HEK293T (cell line): ENCODE data around the gene TSPAN14.

ENCODE experiments used
- BHLHE40 ChIP-seq: fragments of 450-650 bp; IDR thresholded peaks from 2 replicates; pipeline ENCODE4 v1.6.1; 2016; ENCODE audit warnings: mild to moderate bottlenecking, moderate library complexity, borderline replicate concordance
- ELF4 ChIP-seq: fragments of 450-650 bp; IDR thresholded peaks from 2 replicates; pipeline ENCODE4 v1.6.1; 2017; ENCODE audit warnings: antibody characterized with exemption
- FOXM1 ChIP-seq: fragments of 450-650 bp; IDR thresholded peaks from 2 replicates; pipeline ENCODE4 v1.6.1; 2017; ENCODE audit warnings: mild to moderate bottlenecking, borderline replicate concordance
- HDGF ChIP-seq: fragments of 450-650 bp; IDR thresholded peaks from 2 replicates; pipeline ENCODE4 v1.6.1; 2017; ENCODE audit warnings: antibody characterized with exemption, borderline replicate concordance
- SP1 ChIP-seq: fragments of 450-650 bp; IDR thresholded peaks from 2 replicates; pipeline ENCODE4 v1.6.1; 2017
- TARDBP ChIP-seq: fragments of 450-650 bp; IDR thresholded peaks from 2 replicates; pipeline ENCODE4 v1.6.1; 2016
- ZNF384 ChIP-seq: fragments of 450-650 bp; IDR thresholded peaks from 2 replicates; pipeline ENCODE4 v1.6.1; 2016
- TF ChIP-seq, protein P1 (sequence below): fragments of 450-650 bp; IDR thresholded peaks from 2 replicates; pipeline ENCODE4 v1.6.1; 2016

DNA sequence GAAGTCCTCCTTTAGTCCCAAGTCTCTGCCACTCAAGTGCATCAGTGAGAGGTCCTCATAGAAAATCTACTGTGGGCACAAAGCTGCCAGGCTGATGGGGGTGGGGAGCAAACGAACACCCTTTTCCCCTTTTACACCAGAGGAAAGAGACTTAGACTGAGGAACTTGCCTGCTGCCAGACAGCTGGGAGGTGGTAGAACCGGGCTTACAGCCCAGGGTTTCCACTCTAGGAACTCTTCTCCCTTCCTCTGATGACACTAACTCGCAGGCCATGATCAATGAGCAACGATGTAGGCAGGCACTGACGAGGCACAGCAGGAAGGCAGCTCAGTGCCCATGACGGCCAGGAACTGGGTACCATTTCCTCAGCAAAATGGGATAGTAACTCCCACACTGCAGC is 72.6 kb downstream of the TSPAN14 start:
- no peak for TF ChIP-seq SP1
- no peak for TF ChIP-seq ELF4
- TF ChIP-seq HDGF = no peak
- no peak for TF ChIP-seq BHLHE40
- TF ChIP-seq ZNF384 = no peak
- no peak for TF ChIP-seq TARDBP
- TF ChIP-seq, protein P1, sequence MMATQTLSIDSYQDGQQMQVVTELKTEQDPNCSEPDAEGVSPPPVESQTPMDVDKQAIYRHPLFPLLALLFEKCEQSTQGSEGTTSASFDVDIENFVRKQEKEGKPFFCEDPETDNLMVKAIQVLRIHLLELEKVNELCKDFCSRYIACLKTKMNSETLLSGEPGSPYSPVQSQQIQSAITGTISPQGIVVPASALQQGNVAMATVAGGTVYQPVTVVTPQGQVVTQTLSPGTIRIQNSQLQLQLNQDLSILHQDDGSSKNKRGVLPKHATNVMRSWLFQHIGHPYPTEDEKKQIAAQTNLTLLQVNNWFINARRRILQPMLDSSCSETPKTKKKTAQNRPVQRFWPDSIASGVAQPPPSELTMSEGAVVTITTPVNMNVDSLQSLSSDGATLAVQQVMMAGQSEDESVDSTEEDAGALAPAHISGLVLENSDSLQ = no peak
- no peak for TF ChIP-seq FOXM1
